Measurements from ENCODE around the gene HLF. TPM values are rescaled to one million over a fixed set of nuclear protein-coding genes. Genes with fewer than 3 reads are reported as not detected.

The HLF gene
- total RNA-seq, 6 donors from 2014 or later: 19.9 to 45.1 (median 26.1) TPM

GRCh38 chr17:55303701-55304145 is 39.0 kb downstream of the HLF start:
- WGBS, 2 donors: 80 to 83% methylated on average over 7 of the region's 7 CpGs
- Histone ChIP-seq H3K27ac (no peak overlapping the region), H3K9me3 (no peaks in the 10 kb centered on the region), H3K4me1 (peaks cover 0 to 18% (median 10%) of the 10 kb centered on the region in 4 donors), H3K4me3 (no peak overlapping the region), H3K36me3 (no peaks in the 10 kb centered on the region), H3K27me3 (no peaks in the 10 kb centered on the region)
- ATAC-seq (ENCODE audit: low FRiP score in 2 of 2) (no peak), DNase-seq (no peak)
- TF ChIP-seq, protein P1, sequence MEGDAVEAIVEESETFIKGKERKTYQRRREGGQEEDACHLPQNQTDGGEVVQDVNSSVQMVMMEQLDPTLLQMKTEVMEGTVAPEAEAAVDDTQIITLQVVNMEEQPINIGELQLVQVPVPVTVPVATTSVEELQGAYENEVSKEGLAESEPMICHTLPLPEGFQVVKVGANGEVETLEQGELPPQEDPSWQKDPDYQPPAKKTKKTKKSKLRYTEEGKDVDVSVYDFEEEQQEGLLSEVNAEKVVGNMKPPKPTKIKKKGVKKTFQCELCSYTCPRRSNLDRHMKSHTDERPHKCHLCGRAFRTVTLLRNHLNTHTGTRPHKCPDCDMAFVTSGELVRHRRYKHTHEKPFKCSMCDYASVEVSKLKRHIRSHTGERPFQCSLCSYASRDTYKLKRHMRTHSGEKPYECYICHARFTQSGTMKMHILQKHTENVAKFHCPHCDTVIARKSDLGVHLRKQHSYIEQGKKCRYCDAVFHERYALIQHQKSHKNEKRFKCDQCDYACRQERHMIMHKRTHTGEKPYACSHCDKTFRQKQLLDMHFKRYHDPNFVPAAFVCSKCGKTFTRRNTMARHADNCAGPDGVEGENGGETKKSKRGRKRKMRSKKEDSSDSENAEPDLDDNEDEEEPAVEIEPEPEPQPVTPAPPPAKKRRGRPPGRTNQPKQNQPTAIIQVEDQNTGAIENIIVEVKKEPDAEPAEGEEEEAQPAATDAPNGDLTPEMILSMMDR (IDR thresholded peaks at IDR 0.05): no peak
- no peak for TF ChIP-seq POLR2A (IDR thresholded peaks at IDR 0.05)
- no peak for TF ChIP-seq POLR2AphosphoS5 (IDR thresholded peaks at IDR 0.05)
- TF ChIP-seq EP300 (IDR thresholded peaks at IDR 0.05): no peak

DNA sequence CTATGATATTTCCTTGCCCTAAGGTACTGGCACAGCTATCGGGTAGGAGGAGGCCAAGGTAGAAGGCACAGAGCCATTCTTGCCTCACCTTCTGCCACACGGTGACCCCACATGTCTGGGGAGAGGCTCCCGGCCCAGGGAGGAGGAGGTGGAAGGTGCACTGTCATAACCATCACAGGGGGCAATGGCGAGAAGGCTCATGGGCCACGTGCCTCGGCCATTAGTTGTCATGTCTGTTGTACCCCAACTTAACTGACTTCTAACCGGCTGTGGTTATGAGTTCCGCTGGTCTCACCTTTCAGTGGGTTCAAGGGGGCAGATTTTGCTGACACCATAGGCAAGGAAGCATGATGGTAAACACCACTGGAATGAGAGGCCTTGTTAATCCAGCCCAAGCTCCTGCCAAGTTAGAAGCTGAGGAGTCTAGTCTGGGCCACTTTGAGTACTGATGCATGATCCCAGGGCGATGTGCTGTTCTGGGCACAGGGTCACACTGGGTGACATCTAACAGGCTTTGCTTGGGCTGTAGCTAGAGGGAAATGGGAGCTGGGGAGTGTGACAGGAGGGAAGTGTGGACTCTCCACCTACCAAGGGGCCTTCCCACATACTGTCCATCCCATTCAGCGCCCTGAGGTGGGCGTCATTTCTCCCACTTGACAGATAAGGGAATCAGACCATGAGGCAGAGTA is 39.6 kb downstream of the HLF start:
- Histone ChIP-seq H3K4me1 (peaks cover 0 to 18% (median 10%) of the 10 kb centered on the region in 4 donors), H3K4me3 (no peak overlapping the region), H3K36me3 (no peaks in the 10 kb centered on the region), H3K9me3 (no peaks in the 10 kb centered on the region), H3K27me3 (no peaks in the 10 kb centered on the region), H3K27ac (no peak overlapping the region)
- 89 to 97% methylated on average over 10 to 11 of the region's 11 CpGs for WGBS, 2 donors
- DNase-seq (no peak), ATAC-seq (ENCODE audit: low FRiP score in 2 of 2) (no peak)
- TF ChIP-seq POLR2A (IDR thresholded peaks at IDR 0.05) (no peak), EP300 (IDR thresholded peaks at IDR 0.05) (no peak), POLR2AphosphoS5 (IDR thresholded peaks at IDR 0.05) (no peak)
- TF ChIP-seq, protein P1 (IDR thresholded peaks at IDR 0.05): no peak

- no peak overlapping the region for H3K27ac ChIP-seq
- 85 to 88% methylated on average over 6 of the region's 6 CpGs for WGBS, 2 donors
- H3K36me3 ChIP-seq: no peaks in the 10 kb centered on the region
- H3K4me1 ChIP-seq: peaks cover 0 to 18% (median 10%) of the 10 kb centered on the region in 4 donors
- H3K9me3 ChIP-seq: no peaks in the 10 kb centered on the region
- no peaks in the 10 kb centered on the region for H3K27me3 ChIP-seq
- TF ChIP-seq POLR2AphosphoS5 (IDR thresholded peaks at IDR 0.05) (no peak), EP300 (IDR thresholded peaks at IDR 0.05) (no peak), POLR2A (IDR thresholded peaks at IDR 0.05) (no peak)
- TF ChIP-seq, protein P1 (IDR thresholded peaks at IDR 0.05): no peak
- ATAC-seq (ENCODE audit: low FRiP score in 2 of 2) (no peak), DNase-seq (no peak)
- H3K4me3 ChIP-seq: no peak overlapping the region
Measured at GRCh38 chr17:55305321-55306087, 40.7 kb downstream of the HLF start.

GRCh38 chr17:55307879-55308278 is 43.1 kb downstream of the HLF start:
- no peak for TF ChIP-seq POLR2AphosphoS5 (IDR thresholded peaks at IDR 0.05)
- no peak for TF ChIP-seq EP300 (IDR thresholded peaks at IDR 0.05)
- TF ChIP-seq, protein P1 (IDR thresholded peaks at IDR 0.05): no peak
- no peak for TF ChIP-seq POLR2A (IDR thresholded peaks at IDR 0.05)
- Histone ChIP-seq H3K4me3 (no peak overlapping the region), H3K27ac (no peak overlapping the region), H3K27me3 (no peaks in the 10 kb centered on the region), H3K9me3 (no peaks in the 10 kb centered on the region), H3K4me1 (peaks cover 0 to 7% (median 0%) of the 10 kb centered on the region in 4 donors), H3K36me3 (no peaks in the 10 kb centered on the region)
- 87 to 89% methylated on average over 7 of the region's 7 CpGs for WGBS, 2 donors
- DNase-seq (no peak), ATAC-seq (ENCODE audit: low FRiP score in 2 of 2) (no peak)

Data from upper lobe of left lung (tissue), 6 donors.